NOMO-1 (cell line): ENCODE measurements around the gene VEZT.
A peak's percentile ranks its signal among the peaks of the same experiment; 100 is the strongest.
"Not testable (repeated sequence)": the region's sequence is repeated elsewhere in the genome, so short reads cannot be mapped to it uniquely, and the experiment has no call there.

Experiments
- DNase-seq, 2 experiments: peaks; one replicate each; lab custom pipeline; 2025; ENCODE audit not compliant: unreplicated experiment in 2 of 2; lab: John Stamatoyannopoulos, UW

The VEZT gene

DNA sequence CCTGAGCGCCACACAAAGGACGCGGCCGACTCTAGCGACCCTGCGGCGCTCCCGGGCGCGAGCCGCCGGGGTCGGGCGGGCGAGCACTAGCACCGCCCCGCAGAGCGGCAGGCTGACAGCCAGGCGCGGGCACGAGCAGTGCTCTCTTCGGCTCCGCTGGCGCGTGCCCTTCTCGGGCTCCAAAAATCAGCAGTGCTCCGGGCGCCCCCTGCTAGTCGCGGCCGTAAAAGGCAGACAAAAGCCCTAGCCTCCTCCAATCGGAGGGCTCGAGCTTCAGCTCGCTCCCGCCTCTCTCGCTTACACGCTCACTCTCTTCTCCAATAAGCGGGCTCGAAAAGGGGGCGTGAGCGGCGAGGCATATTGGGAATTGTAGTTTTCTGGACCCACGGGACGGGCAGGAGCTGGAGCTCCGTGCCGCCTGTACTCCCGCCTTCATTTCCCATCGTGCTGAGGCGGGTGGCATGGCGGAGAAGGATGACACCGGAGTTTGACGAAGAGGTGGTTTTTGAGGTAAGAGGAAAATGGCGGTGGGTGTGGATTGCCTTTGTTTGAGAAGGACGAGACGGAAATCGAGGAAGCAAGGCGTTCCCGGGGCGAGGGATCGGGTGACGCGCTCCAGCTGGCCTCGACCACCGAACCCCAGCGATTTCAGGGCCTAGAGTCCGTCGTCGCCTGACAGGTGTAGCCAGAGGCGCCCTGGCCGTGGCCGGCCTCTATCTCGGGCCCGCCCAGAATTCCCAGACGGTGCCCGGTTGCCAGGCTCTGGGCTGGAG, at the start of gene VEZT, which contains the start of gene FGD6:
TSS of gene VEZT (plus strand) at position 431 of the 773 bp plus-strand sequence. CDS start at position 475, 44 bp downstream.
TSS of gene FGD6 (minus strand) at position 91 of the 773 bp plus-strand sequence. CDS start 227 bp downstream, outside the sequence.
- peak; percentile 98 for DNase-seq

- no peak for DNase-seq
These were observed 48.9 kb upstream of the VEZT start for GRCh38 chr12:95168746-95169145.

- DNase-seq, result no peak
These were observed 48.2 kb upstream of the VEZT start for GRCh38 chr12:95169368-95169767.

DNA sequence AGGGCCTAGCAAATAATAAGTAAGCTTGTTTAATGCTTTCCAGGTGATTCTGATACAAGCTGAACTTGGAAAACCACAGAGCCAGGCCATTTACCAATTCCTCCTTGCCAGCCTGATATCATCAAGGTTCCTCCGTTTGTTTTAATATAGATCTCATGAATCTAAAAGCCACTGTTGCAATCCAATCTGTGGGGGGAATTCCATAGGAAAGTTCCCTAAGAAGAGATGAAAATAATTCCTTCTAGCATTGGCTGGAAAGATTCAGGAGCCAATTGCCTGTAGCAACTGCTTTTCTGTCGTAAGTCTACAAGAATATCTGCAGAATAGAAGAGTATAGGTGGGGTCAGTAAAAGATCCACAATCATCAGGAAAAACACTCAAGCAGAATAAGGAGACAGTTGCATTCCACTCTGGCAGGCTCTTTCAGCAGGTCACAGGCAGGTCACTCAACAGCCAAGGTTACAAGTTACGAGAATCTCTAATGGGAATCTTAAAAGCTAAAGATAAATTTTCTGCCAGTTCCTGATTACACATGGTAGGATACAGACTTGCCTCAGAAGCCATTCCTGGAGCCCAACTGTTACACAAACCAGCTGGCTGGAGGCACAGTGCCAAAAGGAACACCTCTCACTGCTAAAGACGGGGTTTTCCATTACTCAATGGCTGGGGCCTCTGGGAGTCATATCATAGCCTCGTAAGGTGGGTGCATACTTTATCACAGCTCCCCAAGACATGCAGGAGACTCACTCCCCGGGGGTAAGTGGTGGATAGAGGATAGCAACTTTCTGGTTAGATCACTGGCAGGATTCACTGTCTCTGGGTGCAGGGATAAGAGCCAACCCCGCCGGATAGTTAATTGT, 44.0 kb upstream of the VEZT start:
- DNase-seq, result no peak

DNA sequence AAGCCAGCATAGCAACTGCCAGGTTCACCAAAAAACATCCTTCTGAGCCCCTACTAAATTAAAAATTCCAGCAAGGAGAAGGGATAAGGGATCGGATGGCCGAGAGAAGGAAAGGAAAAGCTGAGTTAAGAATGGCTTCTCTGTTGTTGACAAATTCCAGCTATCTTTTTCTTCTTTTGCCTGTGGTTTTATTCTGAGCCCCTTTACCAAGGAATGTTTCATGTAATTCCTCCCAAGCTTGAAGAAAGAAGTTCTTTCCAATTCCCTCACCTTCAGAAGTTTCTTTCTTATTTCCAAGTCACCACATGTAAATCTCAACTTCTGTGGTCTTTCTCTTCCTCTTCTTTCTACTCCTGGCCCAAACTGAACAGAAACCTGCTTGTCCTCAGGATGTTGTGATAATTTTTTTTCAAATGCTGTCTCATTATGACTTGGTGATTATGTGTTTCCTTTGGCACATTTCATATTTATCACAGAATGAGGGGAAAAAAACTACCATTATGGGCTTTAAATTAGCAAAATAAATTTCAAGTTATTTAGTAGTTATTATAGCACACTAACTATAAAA, 40.3 kb upstream of the VEZT start:
- no peak for DNase-seq

- no peak for DNase-seq
These were observed 39.5 kb upstream of the VEZT start for GRCh38 chr12:95178136-95178535.

GRCh38 chr12:95179011-95179410, 38.6 kb upstream of the VEZT start:
- DNase-seq, result no peak

- no peak for DNase-seq
These were observed 36.5 kb upstream of the VEZT start for GRCh38 chr12:95181103-95181502.

GRCh38 chr12:95182868-95183415, 34.7 kb upstream of the VEZT start:
- no peak for DNase-seq

DNA sequence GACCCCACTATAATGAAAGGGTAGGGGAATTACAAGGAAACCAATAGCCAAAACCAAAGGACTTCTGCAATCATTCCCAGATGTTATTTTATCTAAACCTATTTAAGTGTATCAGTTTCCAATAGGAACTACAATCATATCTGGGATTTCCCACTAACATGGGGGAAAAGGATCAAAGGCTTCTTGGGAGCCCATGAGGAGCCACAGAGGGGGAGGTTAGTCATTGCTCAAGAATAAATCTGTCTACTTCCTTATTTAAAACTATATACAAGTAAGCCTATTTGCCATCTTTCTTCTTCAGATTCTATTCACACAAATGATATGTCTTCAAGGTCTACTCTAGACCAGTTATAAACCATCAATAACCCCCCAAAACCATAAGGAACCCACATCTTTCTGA, 33.5 kb upstream of the VEZT start:
- peak in 1 of 2 experiments; percentile 40 for DNase-seq

DNA sequence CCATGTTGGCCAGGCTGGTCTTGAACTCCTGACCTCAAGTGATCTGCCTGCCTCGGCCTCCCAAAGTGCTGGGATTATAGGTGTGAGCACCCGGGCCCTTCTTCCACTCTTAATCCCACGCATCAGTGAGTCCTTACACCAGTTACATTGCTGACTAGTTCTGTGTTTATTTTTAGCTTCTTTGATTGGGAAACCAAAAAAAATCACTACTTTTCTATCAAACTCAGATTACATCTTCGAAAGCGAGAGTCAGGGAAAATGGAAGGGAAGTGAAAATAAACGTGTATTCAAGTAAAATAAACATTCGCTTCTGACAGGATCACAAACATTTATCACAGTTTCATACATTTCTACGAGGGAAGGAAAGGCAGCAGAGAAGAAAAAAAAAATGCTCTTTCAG, 32.5 kb upstream of the VEZT start:
- DNase-seq, result peak in 1 of 2 experiments; percentile 11

- DNase-seq, result peak in 1 of 2 experiments; percentile 33
These were observed 31.8 kb upstream of the VEZT start for GRCh38 chr12:95185854-95186253.

- no peak for DNase-seq
These were observed 29.7 kb upstream of the VEZT start for GRCh38 chr12:95187865-95188415.

GRCh38 chr12:95191060-95191696, 26.4 kb upstream of the VEZT start:
- no peak for DNase-seq

DNA sequence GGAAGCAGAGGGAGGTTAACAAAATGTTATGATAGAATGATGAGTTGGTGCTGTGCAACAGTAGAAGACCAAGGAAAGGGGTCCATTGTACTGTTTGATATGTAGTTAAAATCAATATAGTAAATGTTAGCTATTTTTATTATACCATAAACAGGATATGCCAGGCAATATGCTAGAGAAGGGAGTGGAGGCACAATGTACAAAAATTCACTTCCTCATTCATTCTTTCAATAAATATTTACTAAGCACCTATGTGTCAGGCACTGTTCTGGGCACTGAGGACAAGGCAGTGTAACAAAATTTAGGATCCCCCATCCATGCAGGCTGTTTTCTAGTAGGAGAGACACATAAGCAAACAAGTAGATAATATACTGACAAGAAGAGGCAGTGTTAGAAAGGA, 25.3 kb upstream of the VEZT start:
- DNase-seq, result no peak

DNA sequence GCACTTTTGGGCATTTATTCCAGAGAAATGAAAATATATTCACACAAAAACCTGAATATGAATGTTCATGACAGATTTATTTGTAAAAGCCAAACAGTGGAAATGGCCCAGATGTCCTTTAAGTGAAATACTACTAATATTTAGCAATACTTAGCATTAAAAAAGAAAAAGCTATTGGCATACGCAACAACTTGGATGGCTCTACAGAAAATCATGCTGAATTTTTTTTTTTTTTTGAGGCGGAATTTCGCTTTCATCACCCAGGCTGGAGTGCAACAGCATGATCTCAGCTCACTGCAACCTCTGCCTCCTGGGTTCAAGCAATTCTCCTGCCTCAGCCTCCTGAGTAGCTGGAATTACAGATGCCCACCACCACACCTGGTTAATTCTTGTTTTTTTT, 24.5 kb upstream of the VEZT start:
- DNase-seq, result no peak

DNA sequence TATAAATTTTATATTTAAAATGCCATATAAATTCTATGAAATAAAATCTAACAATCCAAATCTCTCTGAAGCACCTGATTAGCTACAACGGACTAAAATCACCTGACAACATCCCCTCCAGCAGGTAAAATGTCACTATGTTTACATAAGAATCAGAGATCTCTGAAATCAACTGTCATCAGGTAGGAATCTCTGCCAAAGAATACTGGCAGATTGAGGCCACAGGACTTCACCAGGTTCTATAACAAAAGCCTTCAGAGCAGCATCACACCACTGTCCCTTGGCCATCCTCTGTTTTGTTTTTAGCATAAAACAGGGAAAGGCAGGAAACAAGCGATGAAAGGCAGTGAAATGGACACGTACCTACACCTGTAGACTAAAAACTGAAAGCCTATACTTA, 22.5 kb upstream of the VEZT start:
- DNase-seq, result no peak

DNA sequence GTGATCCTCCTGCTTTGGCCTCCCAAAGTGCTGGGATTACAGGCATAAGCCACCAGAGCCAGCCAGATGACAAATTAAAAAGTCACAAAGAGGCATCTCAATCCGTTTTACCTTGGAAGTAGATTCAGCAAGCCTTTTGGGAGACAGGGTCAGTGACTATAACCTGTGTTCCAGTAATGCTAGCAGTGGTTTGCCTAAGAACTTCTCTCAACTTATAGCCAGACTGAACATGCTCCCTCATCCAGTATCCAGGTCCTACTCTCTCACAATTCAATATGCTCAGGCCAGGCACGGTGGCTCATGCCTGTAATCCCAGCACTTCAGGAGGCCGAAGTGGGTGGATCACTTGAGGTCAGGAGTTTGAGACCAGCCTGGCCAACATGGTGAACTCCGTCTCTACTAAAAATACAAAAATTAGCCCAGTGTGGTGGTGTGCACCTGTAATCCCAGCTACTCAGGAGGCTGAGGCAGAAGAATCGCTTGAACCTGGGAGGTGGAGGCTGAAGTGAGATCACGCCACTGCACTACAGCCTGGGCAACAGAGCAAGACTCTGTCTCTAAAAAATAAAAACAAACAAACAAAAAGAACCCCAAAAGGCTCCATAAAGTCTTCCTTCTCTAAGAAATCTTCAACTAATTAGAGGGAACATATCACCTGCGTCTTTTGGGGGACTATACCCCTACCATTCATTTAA, 20.6 kb upstream of the VEZT start:
- not testable (repeated sequence) for DNase-seq

DNA sequence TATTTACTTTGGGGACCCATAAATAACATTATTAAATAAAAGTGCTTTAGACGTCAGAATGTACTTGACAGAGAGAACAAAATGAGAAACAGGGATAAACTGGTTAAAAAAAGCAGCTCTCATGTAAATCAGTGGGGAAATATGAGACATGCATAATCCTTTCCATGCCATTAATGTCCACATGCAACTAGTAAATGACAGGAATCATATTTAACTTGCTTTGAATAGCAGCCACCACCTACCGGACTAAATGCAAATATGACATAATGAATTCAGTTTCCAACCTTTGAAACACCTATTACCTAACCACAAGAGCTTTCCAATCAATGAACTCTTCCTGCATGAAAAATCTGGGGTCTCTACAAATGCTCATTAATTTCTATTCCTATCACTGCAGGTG, 20.0 kb upstream of the VEZT start:
- no peak for DNase-seq

DNA sequence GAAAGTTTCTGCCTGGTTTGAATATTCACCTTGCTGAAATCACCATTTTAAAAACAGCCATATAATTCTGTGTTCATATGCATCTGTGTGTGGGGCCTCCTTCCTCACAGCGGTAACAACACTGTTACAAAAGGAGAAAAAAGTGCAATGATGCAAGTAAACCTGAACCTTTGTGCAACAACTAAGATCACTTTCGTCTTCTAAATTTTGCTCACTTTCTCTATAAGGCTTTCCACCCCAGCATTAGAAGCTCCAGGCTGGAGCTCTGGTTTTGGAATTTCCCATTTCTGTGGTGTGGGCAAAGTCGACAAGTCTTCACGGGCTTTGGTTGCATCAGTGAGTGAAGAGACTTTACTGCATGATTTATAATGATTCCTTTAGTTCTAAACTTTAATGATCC, 18.7 kb upstream of the VEZT start:
- DNase-seq, result peak in 1 of 2 experiments; percentile 18
